GM19463 (cell line): ENCODE results near the gene SPON2.
"Not testable (repeated sequence)": the region's sequence is repeated elsewhere in the genome, so short reads cannot be mapped to it uniquely, and the experiment has no call there.

Experiments used
- ATAC-seq: cut with Tn5 transposase; IDR thresholded peaks from one replicate; pipeline ENCODE4 v1.9.1; 2021; ENCODE audit warnings: mild to moderate bottlenecking, moderate library complexity; ENCODE audit not compliant: unreplicated experiment

The SPON2 gene

DNA sequence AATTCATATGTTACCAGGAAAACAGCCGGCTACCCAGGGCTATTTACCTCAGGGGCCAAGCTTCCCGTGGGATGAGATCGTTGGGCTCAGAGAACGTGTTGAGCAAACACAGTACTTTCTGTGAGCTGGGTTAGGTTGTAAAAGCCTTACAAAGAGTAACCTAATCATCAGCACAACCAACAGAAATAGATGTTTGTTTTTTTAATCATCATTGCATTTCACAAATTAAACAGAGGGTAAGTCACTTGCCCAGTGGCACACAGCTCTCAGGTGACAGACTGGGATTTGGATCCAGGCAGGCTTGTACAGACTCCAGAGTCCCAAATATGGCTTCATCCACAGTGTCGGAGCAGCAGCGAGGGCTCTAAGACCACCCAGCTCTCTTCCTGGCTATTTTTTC lies 20.1 kb downstream of the SPON2 start:
- ATAC-seq: no peak

- ATAC-seq: no peak
Observed at GRCh38 chr4:1151541-1151940, 20.8 kb downstream of the SPON2 start.

DNA sequence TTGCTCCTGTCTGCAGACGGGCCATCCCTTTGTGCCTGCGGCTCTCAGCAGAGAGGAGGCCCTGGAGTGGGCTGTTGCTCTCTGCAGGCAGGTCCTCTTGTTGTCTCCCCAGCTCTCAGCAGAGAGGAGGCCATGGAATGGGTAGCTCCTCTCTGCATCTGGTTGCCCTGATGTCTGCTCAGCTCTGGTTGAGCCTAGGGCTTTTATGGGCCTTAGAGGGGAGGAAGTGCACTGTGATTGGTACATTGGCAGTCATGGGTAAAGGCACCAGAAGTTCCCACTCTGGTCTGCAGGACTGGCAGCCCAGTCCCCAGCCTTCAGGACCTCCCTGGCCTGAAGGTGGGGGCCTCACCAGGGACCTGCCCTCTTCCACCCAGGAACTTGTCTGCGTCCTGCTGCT lies 21.5 kb downstream of the SPON2 start:
- no peak for ATAC-seq

GRCh38 chr4:1139860-1140259 lies 32.5 kb downstream of the SPON2 start:
- no peak for ATAC-seq

GRCh38 chr4:1137850-1138249 lies 34.5 kb downstream of the SPON2 start:
- no peak for ATAC-seq

GRCh38 chr4:1137063-1137776 lies 35.2 kb downstream of the SPON2 start:
- no peak for ATAC-seq

- no peak for ATAC-seq
Observed at GRCh38 chr4:1136048-1136447, 36.3 kb downstream of the SPON2 start.

- no peak for ATAC-seq
Observed at GRCh38 chr4:1133033-1133432, 39.4 kb downstream of the SPON2 start.

DNA sequence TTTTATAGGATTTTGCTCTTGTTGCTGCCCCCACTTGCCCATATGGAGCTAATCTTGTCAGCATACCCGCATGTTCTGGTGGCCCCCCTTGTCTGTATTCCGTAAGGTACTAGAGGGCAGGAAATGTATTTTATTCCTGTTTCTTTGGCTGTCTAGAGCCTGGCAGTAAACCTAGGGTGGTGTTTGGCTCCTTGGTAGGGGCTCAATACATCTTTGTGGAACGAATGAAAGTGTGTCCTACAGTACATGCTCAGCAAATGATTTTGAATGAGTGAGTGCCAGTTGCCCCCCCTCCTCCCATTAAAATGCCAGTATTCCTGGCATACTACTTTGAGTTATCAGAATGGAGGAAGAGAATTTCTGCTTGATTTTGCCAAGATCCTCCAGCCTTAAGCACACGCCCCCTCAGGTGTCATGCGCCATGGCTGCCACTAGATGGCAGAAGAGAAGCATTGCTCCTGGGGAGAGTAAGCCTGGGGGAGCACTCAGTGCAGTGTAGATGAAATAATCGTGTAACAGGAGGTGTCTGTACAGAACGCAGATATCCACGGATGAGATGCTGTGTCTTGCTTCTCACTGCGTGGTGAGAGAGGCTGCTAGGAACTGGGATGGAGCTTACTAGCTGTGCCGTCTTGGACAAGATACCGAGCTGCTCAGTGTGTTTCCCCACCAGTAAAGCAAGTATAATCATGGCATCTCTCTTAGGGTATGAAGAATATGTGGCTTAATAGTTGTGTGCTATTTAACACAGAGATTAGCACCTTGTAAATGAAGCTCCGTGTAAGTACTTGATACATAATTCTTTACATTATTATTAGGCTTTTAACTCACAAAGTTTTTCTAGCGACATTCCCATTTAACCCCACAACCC lies 41.8 kb downstream of the SPON2 start:
- ATAC-seq: peak; percentile 50

DNA sequence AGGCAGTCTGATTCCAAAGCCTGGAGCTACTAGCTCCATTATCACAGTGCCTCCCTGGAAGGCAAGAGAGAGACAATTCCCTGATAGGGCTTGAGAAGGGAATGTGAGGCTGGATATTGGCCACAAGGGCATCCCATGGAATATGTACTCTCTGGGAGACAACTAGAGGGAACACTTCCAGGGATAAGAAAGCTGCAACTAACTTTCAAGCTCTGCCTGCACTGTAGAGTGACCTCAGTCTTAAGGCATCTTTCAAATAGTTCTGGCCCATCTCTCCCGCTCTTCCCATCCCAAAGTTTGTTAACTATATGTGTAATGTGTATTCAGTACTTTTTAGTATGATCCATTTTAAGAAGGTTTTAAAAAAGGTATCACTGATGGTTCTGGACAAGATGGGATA lies 45.9 kb downstream of the SPON2 start:
- no peak for ATAC-seq

DNA sequence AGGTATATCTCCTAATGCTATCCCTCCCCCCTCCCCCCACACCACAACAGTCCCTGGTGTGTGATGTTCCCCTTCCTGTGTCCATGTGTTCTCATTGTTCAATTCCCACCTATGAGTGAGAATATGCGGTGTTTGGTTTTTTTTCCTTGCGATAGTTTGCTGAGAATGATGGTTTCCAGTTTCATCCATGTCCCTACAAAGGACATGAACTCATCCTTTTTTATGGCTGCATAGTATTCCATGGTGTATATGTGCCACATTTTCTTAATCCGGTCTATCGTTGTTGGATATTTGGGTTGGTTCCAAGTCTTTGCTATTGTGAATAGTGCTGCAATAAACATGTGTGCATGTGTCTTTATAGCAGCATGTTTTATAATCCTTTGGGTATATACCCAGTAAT lies 46.9 kb downstream of the SPON2 start:
- not testable (repeated sequence) for ATAC-seq

DNA sequence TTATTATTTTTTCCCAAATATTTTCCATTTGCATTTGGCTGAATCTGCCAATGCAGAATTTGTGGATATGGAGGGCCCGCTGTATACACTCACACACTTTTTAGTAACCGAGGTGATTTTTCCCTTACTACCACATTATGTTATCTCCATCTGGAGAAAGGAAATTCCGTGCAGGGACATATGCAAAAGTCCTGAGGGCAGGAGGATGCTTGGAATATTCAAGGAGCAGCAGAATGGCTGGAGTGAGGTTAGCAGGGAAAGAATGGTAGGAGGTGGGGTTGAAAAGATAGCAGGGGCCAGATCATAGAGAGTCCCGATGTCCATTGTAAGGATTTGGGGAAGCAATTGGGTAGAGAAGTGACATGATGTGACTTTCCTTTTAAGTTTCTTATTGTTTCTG lies 47.6 kb downstream of the SPON2 start:
- ATAC-seq: no peak

DNA sequence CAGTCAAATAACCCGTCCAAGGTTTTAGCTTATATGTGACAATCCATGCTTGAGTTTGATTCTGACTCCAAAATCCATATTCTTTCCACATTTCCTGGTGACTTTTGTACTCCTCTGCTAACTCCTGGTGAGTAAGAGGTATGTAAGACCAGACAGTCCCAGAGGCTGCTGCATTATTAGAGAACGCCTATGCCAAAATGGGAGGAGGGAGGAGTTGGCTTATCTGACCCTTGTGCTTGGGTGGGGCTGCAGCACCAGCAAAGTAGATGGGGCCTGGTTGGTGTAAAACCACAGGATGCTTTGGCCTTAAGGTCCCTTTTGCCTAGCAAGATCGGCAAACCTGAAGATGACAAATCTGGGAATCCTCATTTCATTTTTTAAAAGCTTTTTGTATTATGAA lies 49.9 kb downstream of the SPON2 start:
- no peak for ATAC-seq
